ENCODE measurements around the gene TWNK.

GRCh38 chr10:100972904-100973535 lies 14.3 kb upstream of the TWNK start:
- no peak for TF ChIP-seq POLR2AphosphoS5 (IDR thresholded peaks at IDR 0.05)
- no peak for TF ChIP-seq POLR2A (IDR thresholded peaks at IDR 0.05)

Measured in suprapubic skin (tissue), 4 donors.